HG03039 (cell line): ENCODE results near the gene MAT1A.

Experiments used
- ATAC-seq: cut with Tn5 transposase; IDR thresholded peaks from one replicate; pipeline ENCODE4 v1.9.1; 2021; ENCODE audit warnings: mild to moderate bottlenecking, moderate library complexity; ENCODE audit not compliant: unreplicated experiment

The MAT1A gene

DNA sequence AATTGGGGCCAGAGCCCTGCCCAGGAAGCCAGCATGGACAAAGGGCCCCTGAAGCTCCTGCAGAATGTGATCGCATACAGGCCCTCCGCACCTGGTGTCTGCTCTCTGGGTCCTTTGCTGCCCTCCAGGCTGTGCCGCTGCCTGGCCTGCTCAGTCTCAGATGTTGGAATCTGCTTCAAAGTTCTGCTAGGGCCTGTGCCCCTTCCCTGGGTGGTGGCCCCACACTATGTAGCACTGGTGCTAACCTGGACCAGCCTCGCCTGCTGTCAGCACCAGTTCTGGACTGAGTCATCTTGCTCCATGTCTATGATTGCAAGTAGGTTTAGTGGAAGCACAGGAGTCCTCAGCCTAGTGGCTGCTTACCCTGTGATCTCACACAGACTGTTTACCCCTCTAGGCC is 6.3 kb downstream of the MAT1A start:
- no peak for ATAC-seq

DNA sequence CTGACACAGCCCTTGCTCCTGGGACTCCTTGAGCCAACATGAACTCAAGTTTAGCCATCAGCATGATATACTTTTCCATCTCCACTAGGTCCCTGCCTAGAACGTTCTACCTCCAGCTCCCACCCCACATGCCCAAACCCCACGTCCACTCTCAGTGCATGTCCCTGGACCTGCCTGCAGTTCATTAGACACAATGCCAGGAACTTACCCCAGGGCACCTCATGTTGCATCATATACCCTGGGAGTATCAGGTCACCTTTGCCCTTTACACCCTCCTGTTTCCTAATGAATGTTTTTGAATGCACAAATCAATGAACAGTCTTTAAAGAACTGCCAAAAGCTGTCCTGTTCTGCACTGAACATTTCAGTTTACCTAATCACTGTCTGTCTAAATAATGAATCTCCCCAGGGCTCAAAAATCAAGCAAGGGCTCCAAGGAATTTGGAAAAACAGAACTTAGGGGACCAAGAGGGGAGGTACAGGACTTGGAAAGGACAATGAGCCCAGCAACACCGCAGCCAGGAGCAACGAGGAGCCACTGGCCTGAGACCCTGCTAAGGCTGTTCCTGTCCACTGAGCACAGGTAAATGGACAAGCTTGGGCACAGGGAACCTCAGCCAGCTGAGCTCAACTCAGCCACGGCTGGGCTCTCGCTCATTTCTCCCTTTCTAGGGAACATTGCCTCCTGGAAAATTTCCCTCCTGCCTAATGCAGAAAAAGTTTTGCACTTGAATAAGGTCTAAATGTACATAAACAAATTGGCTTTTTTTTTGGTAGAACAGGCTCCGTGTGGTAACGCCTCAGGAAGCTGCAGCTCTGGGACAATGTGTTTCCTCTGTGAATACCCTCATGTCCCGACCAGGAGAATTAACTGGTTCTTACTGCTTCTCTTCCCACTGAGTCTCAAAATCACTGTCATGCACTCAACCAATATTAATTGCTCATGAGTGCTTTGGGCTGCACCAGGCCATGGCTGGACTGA is 7.4 kb downstream of the MAT1A start:
- no peak for ATAC-seq

DNA sequence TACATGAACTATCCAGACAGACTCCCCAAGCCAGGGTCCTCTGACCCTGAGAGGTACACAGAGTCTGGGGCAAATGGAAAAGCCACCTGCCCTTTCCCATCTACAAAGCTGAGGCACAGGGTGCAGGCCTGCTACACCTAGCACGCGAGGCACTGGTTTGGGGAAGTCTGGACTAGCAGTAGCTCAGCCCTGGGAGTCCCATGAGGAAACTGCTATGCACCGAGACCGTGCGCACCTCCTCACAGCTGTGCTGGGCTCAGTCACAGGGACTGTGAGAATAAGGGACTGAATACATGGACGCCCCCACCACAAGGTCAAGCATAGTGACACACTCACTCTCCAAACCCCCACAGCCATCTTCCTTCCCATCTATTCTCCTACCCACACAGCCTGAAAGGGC is 8.2 kb downstream of the MAT1A start:
- no peak for ATAC-seq

DNA sequence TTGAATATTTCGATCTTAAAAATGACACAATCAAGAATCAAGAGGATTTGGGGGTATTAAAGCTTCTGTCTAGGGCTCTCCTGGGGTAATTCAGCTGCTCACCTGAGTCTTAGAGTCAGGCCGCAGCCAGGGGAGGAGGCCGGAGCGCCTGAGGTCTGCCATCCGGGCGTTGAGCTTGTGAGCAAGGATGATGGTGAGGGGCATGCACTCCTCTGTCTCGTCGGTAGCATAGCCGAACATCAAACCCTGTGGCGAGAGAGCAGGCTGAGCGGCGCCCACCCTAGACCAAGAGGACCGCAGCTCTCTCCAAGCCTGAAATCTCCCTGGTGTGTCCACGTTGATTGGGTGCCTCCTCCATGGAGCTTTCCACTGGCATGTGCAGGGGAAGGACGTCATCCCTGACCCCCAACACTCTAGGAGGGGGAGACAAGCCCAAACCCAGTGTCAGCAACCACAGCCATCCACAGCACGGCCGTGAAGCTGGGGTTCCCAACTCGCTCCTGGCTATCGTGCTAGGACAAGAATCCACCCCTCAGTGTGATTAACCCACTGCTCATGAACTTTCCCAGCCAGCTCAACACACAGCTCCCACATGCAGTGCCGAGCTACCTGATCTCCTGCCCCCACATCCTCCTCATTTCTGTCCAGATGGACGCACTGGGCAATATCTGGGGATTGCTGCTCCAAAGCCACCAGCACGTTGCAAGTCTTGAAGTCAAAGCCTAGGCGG is 9.2 kb downstream of the MAT1A start:
- no peak for ATAC-seq

DNA sequence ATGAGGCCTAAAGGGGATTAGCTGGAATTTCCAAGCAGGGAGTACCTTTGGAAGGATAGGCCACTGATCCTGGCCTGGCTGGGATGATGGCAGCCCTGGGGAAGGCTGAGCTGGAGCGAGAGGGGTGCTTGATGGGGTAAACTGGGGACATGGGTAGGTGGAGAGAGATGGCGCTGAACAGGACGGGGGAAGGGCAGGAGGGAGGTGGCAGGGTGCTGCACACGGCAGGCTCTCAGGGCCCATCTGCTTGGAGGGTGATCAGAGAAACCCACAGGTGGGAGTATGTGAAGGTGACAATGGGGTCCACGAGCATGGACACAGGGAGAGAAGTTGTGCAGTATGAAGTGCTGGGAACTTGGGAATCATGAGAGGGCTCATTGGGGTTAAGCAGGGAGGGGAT is 10.3 kb downstream of the MAT1A start:
- ATAC-seq: no peak

DNA sequence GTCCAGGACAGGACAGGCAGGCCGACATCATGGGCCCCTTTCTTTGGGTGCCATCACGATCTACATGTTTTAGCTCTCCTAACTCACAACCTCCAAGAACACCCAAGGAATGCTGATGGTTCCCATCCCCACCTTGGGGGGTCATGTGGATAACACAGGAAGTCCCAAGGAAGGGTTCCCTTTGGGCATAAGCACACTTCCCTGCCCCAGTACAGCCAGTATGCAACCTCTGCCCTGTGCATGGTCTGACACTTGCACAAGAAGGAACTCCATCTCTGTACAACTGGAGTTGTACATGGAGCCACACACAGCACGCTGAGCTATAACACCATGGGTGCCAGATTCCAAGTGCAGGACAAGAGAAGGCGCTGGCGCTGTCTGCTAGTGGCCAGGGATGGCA is 11.0 kb downstream of the MAT1A start:
- no peak for ATAC-seq

DNA sequence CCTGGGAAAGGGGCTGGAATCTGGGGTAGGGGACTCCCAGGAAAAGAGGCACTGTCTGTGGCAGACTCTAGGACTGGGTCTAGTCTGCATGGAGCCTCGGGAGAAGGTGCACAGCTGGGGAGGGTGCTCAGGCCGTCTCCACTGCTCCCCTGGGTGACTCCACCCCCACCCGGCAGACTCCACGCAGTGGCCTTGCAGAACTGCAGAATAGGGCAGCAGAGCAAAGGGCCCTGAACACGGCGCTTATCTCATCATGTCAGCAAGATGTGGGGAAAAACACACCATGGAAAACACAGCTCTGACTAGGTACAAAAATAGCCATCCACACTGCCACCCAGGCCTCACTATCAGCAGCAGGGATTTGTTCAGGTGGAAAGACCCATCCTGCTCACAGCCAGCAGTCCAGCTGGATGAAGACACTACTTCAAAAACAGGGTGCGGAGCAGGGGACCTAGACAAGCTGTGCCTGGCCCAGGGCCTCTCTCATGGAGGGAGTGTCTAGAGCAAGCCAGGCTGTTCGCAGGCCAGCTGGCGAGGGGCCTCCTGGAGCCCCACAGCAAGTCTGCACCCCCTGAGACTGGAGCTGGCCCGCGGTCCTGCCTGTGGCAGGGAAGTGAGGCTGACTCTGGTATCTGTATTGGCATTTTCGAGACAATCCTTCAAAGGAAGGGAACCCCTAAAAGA is 11.7 kb downstream of the MAT1A start:
- no peak for ATAC-seq

DNA sequence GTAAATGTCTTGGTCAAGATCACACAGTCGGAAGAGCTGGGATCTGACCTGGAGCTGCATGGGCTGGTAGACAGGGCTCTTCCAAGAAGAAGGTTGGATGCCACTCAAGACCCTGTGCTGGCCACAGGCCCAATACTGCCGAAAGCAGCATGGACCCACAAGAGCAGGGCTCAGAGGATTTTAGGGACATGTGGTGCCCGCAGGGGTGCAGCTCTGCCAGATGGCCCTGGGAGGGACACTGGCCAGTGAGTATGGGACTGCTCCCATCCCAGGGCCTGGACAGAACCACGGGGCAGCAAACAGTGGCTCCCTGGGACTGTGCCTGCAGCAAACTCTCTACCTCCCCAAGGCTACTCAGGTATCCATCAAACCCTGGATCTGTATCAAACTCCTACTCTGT is 12.4 kb downstream of the MAT1A start:
- ATAC-seq: no peak

DNA sequence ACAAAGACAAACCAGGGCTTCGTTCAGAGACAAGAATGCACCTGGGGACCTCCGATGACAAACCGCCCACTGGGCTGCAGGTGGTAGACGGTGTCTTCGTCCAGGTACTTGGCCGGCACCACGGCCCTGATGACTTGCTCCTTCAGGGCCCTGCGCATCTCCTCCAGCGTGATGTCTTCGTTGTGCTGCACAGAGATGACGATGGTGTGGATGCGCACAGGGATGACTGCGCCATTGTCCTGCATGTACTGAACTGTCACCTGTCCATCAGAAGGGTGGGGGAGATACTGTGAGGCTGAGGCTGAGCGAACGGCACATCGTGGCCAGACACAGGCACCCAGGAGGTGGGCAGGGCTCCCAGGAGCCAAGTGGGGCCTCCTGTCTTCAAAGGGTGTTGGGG is 13.1 kb downstream of the MAT1A start:
- no peak for ATAC-seq

DNA sequence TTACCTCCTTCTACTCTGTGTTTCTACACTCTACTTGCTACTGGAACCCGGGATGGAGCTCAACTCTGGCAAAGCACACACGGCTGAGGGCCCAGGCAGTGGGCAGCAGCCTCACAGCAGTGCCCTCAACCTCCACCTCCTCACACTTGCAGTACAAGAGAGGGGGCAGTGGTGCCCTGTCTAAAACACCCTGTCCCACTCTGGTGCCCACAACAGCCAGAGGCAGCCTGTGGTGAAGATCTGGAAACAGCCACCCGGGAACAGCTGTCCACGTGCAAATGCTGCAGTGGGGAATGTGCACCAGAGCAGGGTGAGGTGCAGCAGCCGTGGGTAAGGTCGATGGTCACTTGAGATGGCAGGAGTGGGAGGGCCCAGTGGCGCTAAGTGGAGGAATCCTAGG is 13.7 kb downstream of the MAT1A start:
- no peak for ATAC-seq

DNA sequence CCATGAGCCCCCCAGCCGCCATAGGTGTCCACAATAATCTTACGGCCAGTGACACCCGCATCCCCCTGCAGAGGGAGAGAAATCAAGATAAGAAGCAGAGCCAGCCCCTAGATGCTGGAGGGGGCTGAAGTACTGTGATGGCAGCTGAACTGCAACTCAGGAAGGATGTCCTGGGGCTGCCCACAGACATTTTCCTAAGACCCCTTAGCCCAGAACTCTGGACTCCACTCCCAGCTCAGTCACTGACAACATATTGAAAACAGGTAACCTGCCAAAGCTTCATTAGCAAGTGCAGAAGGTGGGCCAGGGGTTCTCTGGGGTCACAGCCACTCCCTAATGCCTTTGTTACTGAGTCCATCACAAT is 14.3 kb downstream of the MAT1A start:
- no peak for ATAC-seq

DNA sequence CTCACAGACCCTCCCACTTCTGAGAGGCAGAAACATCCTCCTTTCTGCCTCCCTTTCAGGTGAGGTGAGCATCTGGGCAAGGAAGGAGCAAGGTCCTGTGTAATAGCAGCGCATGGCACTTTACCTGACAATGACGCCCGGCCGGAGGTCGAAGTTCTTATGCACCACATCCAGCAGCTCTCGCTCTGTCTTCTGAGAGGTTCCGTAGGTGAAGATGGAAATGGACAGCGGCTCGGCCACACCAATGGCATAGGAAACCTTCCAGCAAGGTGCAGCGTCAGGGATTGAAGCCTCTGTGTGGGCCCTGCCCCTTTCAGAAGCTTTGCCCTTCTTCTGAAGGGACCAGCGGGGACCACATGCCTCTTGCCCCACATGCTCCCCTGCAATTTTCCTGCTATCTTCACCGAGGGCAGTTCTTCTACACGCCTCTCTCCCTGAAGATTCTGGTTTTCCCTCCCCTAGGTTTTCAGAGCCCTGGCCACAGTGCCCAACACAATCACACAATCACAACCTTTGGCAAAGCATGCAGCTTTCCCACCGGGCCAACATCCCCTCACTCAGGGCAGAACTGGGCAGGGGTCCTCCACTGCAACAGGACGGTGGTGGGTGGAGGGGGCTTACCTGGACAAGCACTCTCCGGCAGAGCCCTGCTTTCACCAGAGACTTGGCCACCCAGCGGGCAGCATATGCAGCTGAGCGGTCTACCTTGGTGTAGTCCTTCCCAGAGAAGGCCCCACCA is 14.9 kb downstream of the MAT1A start:
- ATAC-seq: no peak

DNA sequence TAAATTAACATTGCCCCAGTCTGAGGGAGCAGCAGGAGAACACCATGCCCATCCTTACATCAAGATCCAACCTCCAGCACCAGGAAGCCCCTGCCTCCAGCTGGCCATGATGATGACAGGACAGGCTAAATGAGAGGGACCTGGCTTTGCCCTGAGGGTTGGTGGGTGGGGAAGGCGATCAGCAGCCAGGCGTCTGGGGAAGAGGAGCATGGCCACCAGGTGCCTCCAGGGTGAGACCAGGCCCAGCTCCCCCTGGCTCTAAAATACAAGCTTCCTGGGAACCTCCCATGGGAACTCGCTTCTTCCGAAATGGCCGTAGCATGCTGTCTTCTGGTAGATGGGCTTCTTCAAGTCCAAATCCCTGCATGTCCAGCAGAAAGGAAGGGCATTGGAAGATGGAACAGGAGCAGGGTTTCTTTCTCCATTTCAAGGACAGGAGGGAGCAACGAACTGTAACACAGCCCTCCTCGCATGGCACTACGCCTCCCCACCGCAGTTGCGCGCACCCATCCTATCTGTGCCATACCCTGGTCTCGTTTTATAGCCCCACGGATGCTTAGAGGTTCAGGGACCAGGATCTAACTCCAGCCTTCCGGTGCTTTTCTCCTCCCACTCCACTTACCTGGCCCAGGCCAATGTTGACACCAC is 15.8 kb downstream of the MAT1A start:
- no peak for ATAC-seq

DNA sequence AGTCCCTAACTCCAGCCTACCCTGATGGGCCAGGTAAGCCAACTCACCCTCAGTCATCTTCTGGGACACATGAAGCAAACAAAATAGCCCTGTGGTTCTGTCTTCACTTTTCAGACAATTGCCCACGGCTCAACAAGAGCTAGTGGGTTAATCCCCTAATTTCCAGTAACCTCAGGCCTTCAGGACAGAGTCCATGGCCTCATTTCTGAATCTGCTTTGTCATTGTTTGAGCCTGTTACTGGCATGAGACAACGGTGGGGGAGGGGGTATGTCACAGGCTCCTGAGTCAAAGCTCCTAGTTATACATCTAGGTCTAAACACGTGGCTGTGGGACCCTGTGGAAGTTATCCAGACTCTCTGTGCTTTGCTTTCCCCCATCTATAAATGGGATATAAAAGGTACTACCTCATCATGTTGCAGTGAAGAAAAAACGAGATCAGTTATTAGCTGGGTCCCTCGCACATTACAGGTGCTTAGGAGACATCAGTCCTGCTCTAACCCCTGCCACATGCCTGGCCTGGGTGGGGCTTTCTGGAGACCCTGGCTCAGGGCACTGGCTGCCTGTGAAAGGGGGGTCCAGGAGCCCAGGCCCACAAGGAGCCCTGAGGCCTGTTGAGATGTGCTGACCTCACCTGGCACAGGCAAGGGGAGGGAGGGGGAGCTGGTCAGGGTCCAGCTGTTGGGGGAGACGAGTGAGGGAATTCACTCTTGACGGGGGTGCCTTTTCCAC is 16.5 kb downstream of the MAT1A start:
- no peak for ATAC-seq

DNA sequence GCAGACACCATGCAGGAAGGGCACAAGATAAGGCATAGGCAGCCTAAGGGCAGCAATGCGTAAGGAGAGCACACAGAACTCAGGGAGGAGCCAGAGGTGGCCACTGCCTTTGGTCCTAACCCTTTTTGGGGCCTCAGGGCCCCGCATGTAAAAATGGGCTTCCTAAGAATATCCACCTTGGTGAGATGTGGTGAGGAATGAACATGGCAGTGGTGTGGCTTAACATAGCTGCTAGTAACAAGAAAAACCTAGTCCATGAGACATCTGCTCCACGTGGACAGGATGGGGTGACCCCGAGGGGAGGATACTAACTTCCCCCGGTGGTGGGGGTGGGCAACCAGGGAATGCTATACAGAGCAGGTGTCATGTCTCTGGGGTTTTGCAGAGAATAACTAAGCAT is 18.0 kb downstream of the MAT1A start:
- ATAC-seq: no peak

DNA sequence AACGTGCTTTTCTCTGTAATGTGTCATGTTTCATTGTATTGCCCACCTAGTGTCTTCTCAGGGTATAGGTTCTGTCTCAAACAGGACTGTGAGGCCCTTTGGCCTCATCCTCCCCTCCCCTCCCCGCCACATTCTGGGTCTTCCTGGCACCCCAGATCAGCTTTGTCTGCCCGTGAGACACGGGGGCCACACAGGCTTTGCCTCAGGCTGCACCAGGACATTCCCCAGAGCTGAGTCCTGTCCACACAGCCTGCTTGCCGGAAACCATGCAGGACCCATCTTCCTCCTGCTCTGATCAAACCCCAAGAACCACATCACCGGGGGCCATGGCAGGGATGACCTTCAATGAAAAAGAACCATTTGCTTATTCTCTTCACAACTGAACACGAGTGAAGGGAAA is 18.6 kb downstream of the MAT1A start:
- ATAC-seq: no peak

DNA sequence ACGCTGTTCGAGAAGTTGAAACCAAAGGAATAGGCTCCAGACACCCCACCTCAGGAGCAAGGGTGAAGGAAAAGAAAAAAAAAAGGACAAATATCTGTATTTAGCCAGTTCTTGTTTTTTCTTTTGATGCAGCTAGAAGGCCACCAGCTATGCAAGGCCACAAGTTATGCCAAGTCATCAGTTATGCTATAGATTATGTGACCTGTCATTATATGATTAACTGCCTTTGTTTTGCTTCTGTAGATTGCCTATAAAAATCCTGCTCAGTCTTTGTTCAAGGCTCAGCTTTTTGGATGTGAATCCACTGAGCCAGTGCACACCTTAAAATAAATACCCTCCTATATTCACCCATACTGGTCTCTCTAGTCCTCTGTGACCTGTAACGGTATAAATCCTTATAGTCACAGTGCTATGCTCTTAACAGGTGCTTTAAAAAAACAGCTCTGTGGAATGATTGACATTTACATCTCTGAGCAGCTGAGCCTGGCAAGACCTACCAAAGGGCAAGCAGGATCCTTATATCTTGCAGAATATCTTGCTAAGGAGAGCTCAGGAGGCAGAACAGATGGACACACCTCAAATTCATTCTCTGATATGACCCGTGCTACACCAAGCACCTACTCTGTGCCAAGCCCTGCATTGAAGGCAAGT is 20.4 kb downstream of the MAT1A start:
- no peak for ATAC-seq

DNA sequence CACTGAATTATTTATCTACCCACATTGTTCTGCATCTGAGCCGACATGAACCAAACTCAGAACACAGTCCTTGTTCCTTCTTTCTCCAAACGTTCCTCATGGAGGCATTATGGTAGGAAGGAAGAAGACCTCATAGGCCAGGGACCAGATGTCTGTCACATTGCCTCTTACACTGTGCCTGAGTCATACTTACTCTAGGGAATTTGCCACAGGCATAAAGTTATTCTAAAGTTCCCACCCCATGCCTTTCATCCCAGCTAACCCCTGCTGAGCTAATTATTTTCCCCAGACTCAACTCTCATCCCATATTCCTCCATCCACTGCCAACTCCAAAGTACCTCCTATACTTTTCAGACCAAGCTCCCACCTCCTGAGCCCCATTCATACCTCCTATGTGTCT is 21.2 kb downstream of the MAT1A start:
- ATAC-seq: no peak

DNA sequence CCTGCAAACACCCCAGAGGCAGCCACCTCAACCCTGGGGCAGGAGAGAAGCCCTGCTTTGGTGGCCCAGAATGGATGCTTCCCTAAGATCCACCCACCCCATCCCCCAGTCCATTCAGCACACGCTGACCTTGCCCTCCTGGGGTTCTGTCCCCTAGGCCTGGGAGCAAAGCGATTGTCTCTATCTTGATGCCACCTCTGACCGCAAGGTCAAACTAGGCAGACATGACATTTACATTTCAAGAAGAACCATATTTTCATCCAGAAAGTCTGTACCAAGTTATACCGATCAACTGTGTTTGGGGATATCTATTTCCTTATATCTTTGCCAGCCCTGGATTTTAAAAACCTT is 23.0 kb downstream of the MAT1A start:
- ATAC-seq: no peak
